GM12878 (cell line): Measurements from ENCODE around the gene GZMB. TPM values are rescaled to one million over a fixed set of nuclear protein-coding genes. Genes with fewer than 3 reads are reported as not detected.

Experiments used
- ASH2L ChIP-seq: fragments of 300-600, 200-600 bp; sonication (generic); IDR thresholded peaks from 2 replicates; pipeline ENCODE4 v1.6.1; 2017; ENCODE audit warnings: low read depth, mild to moderate bottlenecking, borderline replicate concordance
- BACH1 ChIP-seq: fragments of 450-650 bp; IDR thresholded peaks from 2 replicates; pipeline ENCODE4 v1.6.1; 2017; ENCODE audit warnings: mild to moderate bottlenecking, borderline replicate concordance
- BMI1 ChIP-seq: fragments of 450-650 bp; IDR thresholded peaks from 2 replicates; pipeline ENCODE4 v1.6.1; 2016; ENCODE audit warnings: mild to moderate bottlenecking, moderate library complexity, borderline replicate concordance
- CUX1 ChIP-seq: IDR thresholded peaks from 2 replicates; pipeline ENCODE4 v1.6.1; 2012; ENCODE audit warnings: improper control_type of control experiment, low read depth, low read length; ENCODE audit not compliant: insufficient replicate concordance
- DPF2 ChIP-seq: fragments of 450-650 bp; IDR thresholded peaks from 2 replicates; pipeline ENCODE4 v1.6.1; 2017; ENCODE audit warnings: mild to moderate bottlenecking
- EGR1 ChIP-seq, 2 experiments: IDR thresholded peaks; 1 replicate in 1 of 2; 2 replicates in 1 of 2; pipeline ENCODE4 v1.6.1; 2011 to 2012; ENCODE audit warnings: low read depth in 2 of 2, low read length in 2 of 2, borderline replicate concordance in 1 of 2, mild to moderate bottlenecking in 1 of 2, moderate library complexity in 1 of 2
- EZH2 ChIP-seq: IDR thresholded peaks from 2 replicates; pipeline ENCODE4 v1.6.1; 2012; ENCODE audit warnings: low read depth, mild to moderate bottlenecking, control low read depth, inconsistent platforms, low read length, borderline replicate concordance; ENCODE audit not compliant: control insufficient read depth
- GABPA ChIP-seq: IDR thresholded peaks from 2 replicates; pipeline ENCODE4 v1.6.1; 2014; ENCODE audit warnings: antibody characterized with exemption, low read depth, mild to moderate bottlenecking, inconsistent platforms
- HDAC6 ChIP-seq: fragments of 200-600 bp; sonication (generic); IDR thresholded peaks from one replicate; pipeline ENCODE4 v1.8.0; 2017; ENCODE audit warnings: antibody characterized with exemption; ENCODE audit not compliant: unreplicated experiment
- HDGF ChIP-seq: fragments of 450-650 bp; IDR thresholded peaks from 2 replicates; pipeline ENCODE4 v1.6.1; 2016; ENCODE audit warnings: antibody characterized with exemption
- KAT2A ChIP-seq: conservative IDR thresholded peaks from 2 replicates; pipeline ENCODE4 v1.6.1; 2011; ENCODE audit warnings: low read depth, low read length; ENCODE audit not compliant: control insufficient read depth
- MAX ChIP-seq: IDR thresholded peaks from 2 replicates; pipeline ENCODE4 v1.6.1; 2012; ENCODE audit warnings: low read depth, low read length, improper control_type of control experiment
- MEF2B ChIP-seq: fragments of 450-650 bp; IDR thresholded peaks from 2 replicates; pipeline ENCODE4 v1.6.1; 2018; ENCODE audit warnings: mild to moderate bottlenecking, moderate library complexity; ENCODE audit not compliant: partially characterized antibody, poor library complexity, severe bottlenecking
- MTA2 ChIP-seq: fragments of 450-650 bp; IDR thresholded peaks from 2 replicates; pipeline ENCODE4 v1.6.1; 2016; ENCODE audit warnings: low read depth, mild to moderate bottlenecking, moderate library complexity
- MXI1 ChIP-seq: fragments of 150-350 bp; IDR thresholded peaks from 2 replicates; pipeline ENCODE4 v1.6.1; 2011; ENCODE audit warnings: low read depth, mild to moderate bottlenecking, inconsistent platforms, low read length, improper control_type of control experiment
- MYB ChIP-seq: fragments of 150-350 bp; IDR thresholded peaks from 2 replicates; pipeline ENCODE4 v1.6.1; 2014; ENCODE audit warnings: mild to moderate bottlenecking, low read depth, low read length, borderline replicate concordance
- POU2F2 ChIP-seq: IDR thresholded peaks from 3 replicates; pipeline ENCODE4 v1.6.1; 2011; ENCODE audit warnings: low read depth, mild to moderate bottlenecking, low read length, borderline replicate concordance
- RBBP5 ChIP-seq: fragments of 200-600 bp; sonication (generic); conservative IDR thresholded peaks from 2 replicates; pipeline ENCODE4 v1.6.1; 2016
- SIN3A ChIP-seq: IDR thresholded peaks from 2 replicates; pipeline ENCODE4 v1.6.1; 2012; ENCODE audit warnings: low read depth, low read length, improper control_type of control experiment
- STAT1 ChIP-seq: fragments of 450-650 bp; conservative IDR thresholded peaks from 2 replicates; pipeline ENCODE4 v1.6.1; 2014; ENCODE audit warnings: antibody characterized with exemption, mild to moderate bottlenecking
- TBL1XR1 ChIP-seq: IDR thresholded peaks from 2 replicates; pipeline ENCODE4 v1.6.1; 2012; ENCODE audit warnings: low read depth, low read length, improper control_type of control experiment
- TCF12 ChIP-seq: IDR thresholded peaks from 2 replicates; pipeline ENCODE4 v1.6.1; 2011; ENCODE audit warnings: low read depth, mild to moderate bottlenecking, low read length
- TCF7 ChIP-seq: IDR thresholded peaks from 2 replicates; pipeline ENCODE4 v1.6.1; 2014; ENCODE audit warnings: antibody characterized with exemption, borderline replicate concordance
- YY1 ChIP-seq: IDR thresholded peaks from 2 replicates; pipeline ENCODE4 v1.6.1; 2011; ENCODE audit warnings: low read depth, mild to moderate bottlenecking, low read length
- ZNF24 ChIP-seq: fragments of 450-650 bp; IDR thresholded peaks from 2 replicates; pipeline ENCODE4 v1.6.1; 2017; ENCODE audit warnings: antibody characterized with exemption, mild to moderate bottlenecking
- polyA plus RNA-seq, 11 experiments: library from polyadenylated mRNA; depleted of rRNA in 4 of 11; unstranded in 6 of 11; stranded (reverse) in 5 of 11; fragments of >200 nt; fragmentation: Nextera tagmentation in 4 of 11; fragmentation: Illumina TruSeq in 1 of 11; extraction: Ambion mirVana in 4 of 11; extraction: Trizol in 1 of 11; gene quantifications; 1 replicate in 1 of 11; 2 replicates in 10 of 11; pipeline versions ENCODE4 v1.2.1 to v1.2.3, GENCODE V29; 2011 to 2016; ENCODE audit warnings: inconsistent platforms in 2 of 11, missing spikeins in 2 of 11, low read depth in 1 of 11
- total RNA-seq, 4 experiments: library from RNA; depleted of rRNA in 3 of 4; stranded (reverse); fragments of >200 nt in 3 of 4; fragmentation: Illumina TruSeq in 1 of 4; extraction: Trizol in 1 of 4; gene quantifications; 2 replicates each; pipeline versions ENCODE4 v1.2.1 to v1.2.3, GENCODE V29; 2013 to 2021
- TF ChIP-seq, protein P1 (sequence below): IDR thresholded peaks from 2 replicates; pipeline ENCODE4 v1.6.1; 2012; ENCODE audit warnings: low read length, inconsistent platforms

Gene GZMB
- total and polyA plus RNA-seq, 10 of the 15 experiments (the other 5 are each of a cell fraction or from before 2014, with no cell fraction given), result 0.19 to 0.87 (median 0.38) TPM; not detected in 7

DNA sequence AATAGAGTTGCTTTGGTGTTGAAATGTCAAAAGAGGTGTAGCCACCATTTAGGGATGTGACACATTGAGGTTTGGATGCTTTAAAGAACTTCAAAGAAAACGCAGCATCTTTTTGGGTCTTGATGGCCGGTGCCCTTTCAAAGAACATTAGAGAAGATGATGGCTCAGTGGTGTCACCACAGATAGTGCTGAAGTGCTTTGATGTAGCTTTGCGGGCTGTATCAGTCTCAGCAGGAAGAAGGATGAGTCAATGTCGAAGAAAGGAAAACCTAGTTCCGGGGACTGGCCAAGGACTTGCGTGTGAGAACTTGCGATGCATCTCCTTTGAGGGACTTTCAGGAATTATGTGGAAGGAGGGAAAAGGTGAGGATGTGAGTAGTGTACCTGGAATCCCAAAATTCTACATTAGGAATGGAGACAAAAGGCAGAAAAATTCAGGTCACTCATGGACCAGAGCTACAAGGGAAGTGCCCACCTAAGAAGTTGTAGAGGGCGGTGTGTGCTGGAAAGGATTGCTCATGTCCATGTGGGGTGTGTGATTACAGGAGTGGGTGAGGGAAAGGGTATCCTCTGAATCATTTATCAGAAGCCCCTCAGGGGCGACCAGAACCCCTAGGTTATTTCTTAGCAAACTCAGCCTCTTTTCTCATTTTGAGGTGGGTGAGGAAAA, 39.7 kb upstream of the GZMB start (continued):
- no peak for TF ChIP-seq MEF2B
- no peak for TF ChIP-seq BMI1
- no peak for TF ChIP-seq POU2F2
- TF ChIP-seq GABPA, result no peak
- TF ChIP-seq TBL1XR1, result no peak
- TF ChIP-seq MAX, result no peak
- 0 out of 3 replicates have a peak, but pooled peaks of 1 of the 2 experiments have one; percentile 50 for TF ChIP-seq EGR1 (IDR thresholded peaks at IDR 0.05; ENCODE audit: borderline replicate concordance in 1 of 2, low read depth in 2 of 2, low read length in 2 of 2)
- no peak for TF ChIP-seq MXI1
- no peak for TF ChIP-seq KAT2A
- 0 out of 2 replicates have a peak, but pooled peaks have one; percentile 28 for TF ChIP-seq DPF2
- no peak for TF ChIP-seq EZH2
- no peak for TF ChIP-seq MYB
- TF ChIP-seq BACH1, result no peak
- TF ChIP-seq STAT1, result no peak
- TF ChIP-seq HDGF, result no peak
- no peak for TF ChIP-seq TCF12
- TF ChIP-seq ASH2L, result no peak
- TF ChIP-seq CUX1, result no peak
- no peak for TF ChIP-seq RBBP5
- TF ChIP-seq, protein P1, sequence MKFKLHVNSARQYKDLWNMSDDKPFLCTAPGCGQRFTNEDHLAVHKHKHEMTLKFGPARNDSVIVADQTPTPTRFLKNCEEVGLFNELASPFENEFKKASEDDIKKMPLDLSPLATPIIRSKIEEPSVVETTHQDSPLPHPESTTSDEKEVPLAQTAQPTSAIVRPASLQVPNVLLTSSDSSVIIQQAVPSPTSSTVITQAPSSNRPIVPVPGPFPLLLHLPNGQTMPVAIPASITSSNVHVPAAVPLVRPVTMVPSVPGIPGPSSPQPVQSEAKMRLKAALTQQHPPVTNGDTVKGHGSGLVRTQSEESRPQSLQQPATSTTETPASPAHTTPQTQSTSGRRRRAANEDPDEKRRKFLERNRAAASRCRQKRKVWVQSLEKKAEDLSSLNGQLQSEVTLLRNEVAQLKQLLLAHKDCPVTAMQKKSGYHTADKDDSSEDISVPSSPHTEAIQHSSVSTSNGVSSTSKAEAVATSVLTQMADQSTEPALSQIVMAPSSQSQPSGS, result 0 out of 2 replicates have a peak, but pooled peaks have one; percentile 49
- no peak for TF ChIP-seq SIN3A
- TF ChIP-seq MTA2, result 0 out of 2 replicates have a peak, but pooled peaks have one; percentile 10
- no peak for TF ChIP-seq HDAC6
- TF ChIP-seq YY1, result peak; percentile 46
- peak; percentile 70; the same call in 1 of the 2 replicates for TF ChIP-seq ZNF24
- peak; percentile 98 for TF ChIP-seq TCF7
